ENCODE data around the gene PARP8.

- no peak for TF ChIP-seq POLR2A (IDR thresholded peaks at IDR 0.05; ENCODE audit: low read length)
- no peak for TF ChIP-seq GATA1 (IDR thresholded peaks at IDR 0.05; ENCODE audit: low read depth, low read length)
Measured at GRCh38 chr5:50792843-50793242, 126.4 kb downstream of the PARP8 start.
